ENCODE results near the gene LANCL3.

Gene LANCL3

DNA sequence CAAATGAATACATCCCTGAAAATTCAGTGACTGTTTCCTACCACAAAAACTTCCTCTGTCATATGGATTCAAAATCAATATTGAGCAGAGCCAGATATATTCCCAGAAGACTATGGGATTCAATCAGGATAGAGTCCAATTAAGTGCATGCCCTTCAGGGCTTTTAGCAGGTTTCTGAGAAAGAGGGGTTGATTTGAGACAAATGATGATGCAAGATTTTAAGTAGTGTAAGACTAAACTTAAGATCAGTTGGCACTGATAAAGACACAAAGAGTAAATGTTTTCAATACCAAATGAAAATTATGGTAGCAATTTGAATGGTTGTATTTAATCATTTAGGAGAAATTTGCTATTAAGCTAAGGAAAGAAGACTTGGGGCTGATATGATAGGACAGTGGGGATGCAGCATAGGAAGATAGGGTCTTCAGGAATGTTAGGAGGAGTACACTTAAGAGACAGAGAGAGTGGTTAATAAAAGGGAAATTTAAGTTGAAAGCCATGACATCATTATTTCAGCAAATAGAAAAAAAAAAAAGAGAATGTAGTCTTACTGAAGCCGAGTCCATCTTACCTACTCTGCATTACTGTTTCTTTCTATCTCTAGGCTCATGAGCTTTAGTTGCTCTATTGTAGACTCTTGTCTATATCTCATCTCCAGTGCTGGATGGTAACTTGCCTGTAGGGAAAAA is 82.1 kb downstream of the LANCL3 start:
- no peaks in the 10 kb centered on the region for H3K4me1 ChIP-seq (ENCODE audit: control insufficient read depth, insufficient read depth, low read length)
- no peak overlapping the region for H3K4me3 ChIP-seq (ENCODE audit: low read depth, low read length)
- ChIA-PET CTCF (interaction anchor here (0.6 kb wide), 1 partner anchor 50 kb away, joined by 6 read pairs; no protein-coding TSS in a partner anchor), POLR2A (no interaction called here)
- no peaks in the 10 kb centered on the region for H3K36me3 ChIP-seq (ENCODE audit: control insufficient read depth in 2 of 2, insufficient read depth in 1 of 2, low read length in 2 of 2)
- H3K27ac ChIP-seq (ENCODE audit: extremely low read depth, low read depth, low read length), result no peak overlapping the region
- no peaks in the 10 kb centered on the region for H3K9me3 ChIP-seq (ENCODE audit: control insufficient read depth, insufficient read depth, low read depth, low read length)
- TF ChIP-seq ZNF221 (tag by site-specific recombination; IDR thresholded peaks at IDR 0.05; ENCODE audit: borderline replicate concordance) (no peak), ZNF311 (tag by site-specific recombination; IDR thresholded peaks at IDR 0.05; ENCODE audit: borderline replicate concordance) (no peak), KLF7 (tag by site-specific recombination; IDR thresholded peaks at IDR 0.05; ENCODE audit: borderline replicate concordance) (no peak), ATF2 (tag by site-specific recombination; IDR thresholded peaks at IDR 0.05; ENCODE audit: low read depth) (peak; percentile 64), ZNF398 (tag by site-specific recombination; IDR thresholded peaks at IDR 0.05) (no peak), ZNF529 (tag by site-specific recombination; IDR thresholded peaks at IDR 0.05; ENCODE audit: insufficient replicate concordance) (no peak), ZBTB21 (tag by site-specific recombination; IDR thresholded peaks at IDR 0.05) (no peak), KLF16 (tag by site-specific recombination; IDR thresholded peaks at IDR 0.05) (no peak), SP2 (tag by site-specific recombination; IDR thresholded peaks at IDR 0.05) (no peak)

- Histone ChIP-seq H3K4me3 (ENCODE audit: low read depth, low read length) (no peak overlapping the region), H3K27ac (ENCODE audit: extremely low read depth, low read depth, low read length) (no peak overlapping the region), H3K4me1 (ENCODE audit: control insufficient read depth, insufficient read depth, low read length) (no peaks in the 10 kb centered on the region), H3K36me3 (ENCODE audit: control insufficient read depth in 2 of 2, insufficient read depth in 1 of 2, low read length in 2 of 2) (no peaks in the 10 kb centered on the region), H3K9me3 (ENCODE audit: control insufficient read depth, insufficient read depth, low read depth, low read length) (no peaks in the 10 kb centered on the region)
- ChIA-PET POLR2A (no interaction called here), CTCF (no interaction called here)
- no peak for TF ChIP-seq ZNF776 (tag by site-specific recombination; IDR thresholded peaks at IDR 0.05; ENCODE audit: borderline replicate concordance)
- no peak for TF ChIP-seq KLF1 (tag by site-specific recombination; IDR thresholded peaks at IDR 0.05)
- TF ChIP-seq ZNF571 (tag by site-specific recombination; IDR thresholded peaks at IDR 0.05), result no peak
- no peak for TF ChIP-seq ZNF112 (tag by site-specific recombination; IDR thresholded peaks at IDR 0.05)
- TF ChIP-seq, protein P1, sequence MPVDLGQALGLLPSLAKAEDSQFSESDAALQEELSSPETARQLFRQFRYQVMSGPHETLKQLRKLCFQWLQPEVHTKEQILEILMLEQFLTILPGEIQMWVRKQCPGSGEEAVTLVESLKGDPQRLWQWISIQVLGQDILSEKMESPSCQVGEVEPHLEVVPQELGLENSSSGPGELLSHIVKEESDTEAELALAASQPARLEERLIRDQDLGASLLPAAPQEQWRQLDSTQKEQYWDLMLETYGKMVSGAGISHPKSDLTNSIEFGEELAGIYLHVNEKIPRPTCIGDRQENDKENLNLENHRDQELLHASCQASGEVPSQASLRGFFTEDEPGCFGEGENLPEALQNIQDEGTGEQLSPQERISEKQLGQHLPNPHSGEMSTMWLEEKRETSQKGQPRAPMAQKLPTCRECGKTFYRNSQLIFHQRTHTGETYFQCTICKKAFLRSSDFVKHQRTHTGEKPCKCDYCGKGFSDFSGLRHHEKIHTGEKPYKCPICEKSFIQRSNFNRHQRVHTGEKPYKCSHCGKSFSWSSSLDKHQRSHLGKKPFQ (tag by site-specific recombination; IDR thresholded peaks at IDR 0.05), result no peak
- no peak for TF ChIP-seq ZNF423 (tag by site-specific recombination; IDR thresholded peaks at IDR 0.05)
- TF ChIP-seq, protein P2, sequence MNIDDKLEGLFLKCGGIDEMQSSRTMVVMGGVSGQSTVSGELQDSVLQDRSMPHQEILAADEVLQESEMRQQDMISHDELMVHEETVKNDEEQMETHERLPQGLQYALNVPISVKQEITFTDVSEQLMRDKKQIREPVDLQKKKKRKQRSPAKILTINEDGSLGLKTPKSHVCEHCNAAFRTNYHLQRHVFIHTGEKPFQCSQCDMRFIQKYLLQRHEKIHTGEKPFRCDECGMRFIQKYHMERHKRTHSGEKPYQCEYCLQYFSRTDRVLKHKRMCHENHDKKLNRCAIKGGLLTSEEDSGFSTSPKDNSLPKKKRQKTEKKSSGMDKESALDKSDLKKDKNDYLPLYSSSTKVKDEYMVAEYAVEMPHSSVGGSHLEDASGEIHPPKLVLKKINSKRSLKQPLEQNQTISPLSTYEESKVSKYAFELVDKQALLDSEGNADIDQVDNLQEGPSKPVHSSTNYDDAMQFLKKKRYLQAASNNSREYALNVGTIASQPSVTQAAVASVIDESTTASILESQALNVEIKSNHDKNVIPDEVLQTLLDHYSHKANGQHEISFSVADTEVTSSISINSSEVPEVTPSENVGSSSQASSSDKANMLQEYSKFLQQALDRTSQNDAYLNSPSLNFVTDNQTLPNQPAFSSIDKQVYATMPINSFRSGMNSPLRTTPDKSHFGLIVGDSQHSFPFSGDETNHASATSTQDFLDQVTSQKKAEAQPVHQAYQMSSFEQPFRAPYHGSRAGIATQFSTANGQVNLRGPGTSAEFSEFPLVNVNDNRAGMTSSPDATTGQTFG (tag by site-specific recombination; IDR thresholded peaks at IDR 0.05; ENCODE audit: borderline replicate concordance), result no peak
- no peak for TF ChIP-seq ZIC2 (tag by site-specific recombination; IDR thresholded peaks at IDR 0.05)
- TF ChIP-seq ZNF146 (tag by site-specific recombination; IDR thresholded peaks at IDR 0.05), result no peak
- TF ChIP-seq, protein P3, sequence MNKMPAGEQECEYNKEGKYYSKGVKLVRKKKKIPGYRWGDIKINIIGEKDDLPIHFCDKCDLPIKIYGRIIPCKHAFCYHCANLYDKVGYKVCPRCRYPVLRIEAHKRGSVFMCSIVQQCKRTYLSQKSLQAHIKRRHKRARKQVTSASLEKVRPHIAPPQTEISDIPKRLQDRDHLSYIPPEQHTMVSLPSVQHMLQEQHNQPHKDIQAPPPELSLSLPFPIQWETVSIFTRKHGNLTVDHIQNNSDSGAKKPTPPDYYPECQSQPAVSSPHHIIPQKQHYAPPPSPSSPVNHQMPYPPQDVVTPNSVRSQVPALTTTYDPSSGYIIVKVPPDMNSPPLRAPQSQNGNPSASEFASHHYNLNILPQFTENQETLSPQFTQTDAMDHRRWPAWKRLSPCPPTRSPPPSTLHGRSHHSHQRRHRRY (tag by site-specific recombination; IDR thresholded peaks at IDR 0.05), result no peak
- no peak for TF ChIP-seq SCRT1 (tag by site-specific recombination; IDR thresholded peaks at IDR 0.05; ENCODE audit: borderline replicate concordance)
- TF ChIP-seq, protein P4, sequence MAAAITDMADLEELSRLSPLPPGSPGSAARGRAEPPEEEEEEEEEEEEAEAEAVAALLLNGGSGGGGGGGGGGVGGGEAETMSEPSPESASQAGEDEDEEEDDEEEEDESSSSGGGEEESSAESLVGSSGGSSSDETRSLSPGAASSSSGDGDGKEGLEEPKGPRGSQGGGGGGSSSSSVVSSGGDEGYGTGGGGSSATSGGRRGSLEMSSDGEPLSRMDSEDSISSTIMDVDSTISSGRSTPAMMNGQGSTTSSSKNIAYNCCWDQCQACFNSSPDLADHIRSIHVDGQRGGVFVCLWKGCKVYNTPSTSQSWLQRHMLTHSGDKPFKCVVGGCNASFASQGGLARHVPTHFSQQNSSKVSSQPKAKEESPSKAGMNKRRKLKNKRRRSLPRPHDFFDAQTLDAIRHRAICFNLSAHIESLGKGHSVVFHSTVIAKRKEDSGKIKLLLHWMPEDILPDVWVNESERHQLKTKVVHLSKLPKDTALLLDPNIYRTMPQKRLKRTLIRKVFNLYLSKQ (tag by site-specific recombination; IDR thresholded peaks at IDR 0.05; ENCODE audit: borderline replicate concordance), result no peak
- TF ChIP-seq ZNF239 (tag by site-specific recombination; IDR thresholded peaks at IDR 0.05), result no peak
Observed at GRCh38 chrX:37658343-37659030, 87.0 kb downstream of the LANCL3 start.

Measured in HEK293 (cell line).